WTC11 (cell line): ENCODE results near the gene KIDINS220.

ENCODE experiments used
- CTCF ChIP-seq: fragments of 200-600 bp; IDR thresholded peaks from 2 replicates; pipeline ENCODE4 v1.8.0; 2022; ENCODE audit warnings: antibody characterized with exemption
- E2F1 ChIP-seq: sonication (generic); formaldehyde crosslinking; IDR thresholded peaks from 2 replicates; pipeline ENCODE4 v1.8.0; 2022; ENCODE audit warnings: mild to moderate bottlenecking, missing genetic modification reagents
- GABPB1 ChIP-seq: sonication (generic); formaldehyde crosslinking; IDR thresholded peaks from 2 replicates; pipeline ENCODE4 v1.8.1; 2023; ENCODE audit warnings: mild to moderate bottlenecking, missing genetic modification reagents
- NFYB ChIP-seq: sonication (generic); formaldehyde crosslinking; conservative IDR thresholded peaks from 2 replicates; pipeline ENCODE4 v1.8.0; 2022; ENCODE audit warnings: low read depth, missing genetic modification reagents
- TCF7 ChIP-seq: sonication (generic); formaldehyde crosslinking; IDR thresholded peaks from 2 replicates; pipeline ENCODE4 v1.8.0; 2022; ENCODE audit warnings: mild to moderate bottlenecking, low read depth, missing genetic modification reagents, moderate library complexity
- ZNF263 ChIP-seq: sonication (generic); formaldehyde crosslinking; IDR thresholded peaks from 2 replicates; pipeline ENCODE4 v1.8.1; 2022; ENCODE audit warnings: low read depth, mild to moderate bottlenecking, moderate library complexity, missing genetic modification reagents

GRCh38 chr2:8753609-8754008 lies 83.8 kb downstream of the KIDINS220 start:
- TF ChIP-seq E2F1 = no peak
- TF ChIP-seq NFYB (CRISPR knock-in tag) = no peak
- no peak for TF ChIP-seq CTCF
- no peak for TF ChIP-seq TCF7 (CRISPR knock-in tag)
- TF ChIP-seq ZNF263 (CRISPR knock-in tag) = no peak
- TF ChIP-seq GABPB1 = no peak
